ENCODE measurements around the gene FEZF2. TPM values are rescaled to one million over a fixed set of nuclear protein-coding genes. Genes with fewer than 3 reads are reported as not detected.

FEZF2 gene
- not detected for total RNA-seq

DNA sequence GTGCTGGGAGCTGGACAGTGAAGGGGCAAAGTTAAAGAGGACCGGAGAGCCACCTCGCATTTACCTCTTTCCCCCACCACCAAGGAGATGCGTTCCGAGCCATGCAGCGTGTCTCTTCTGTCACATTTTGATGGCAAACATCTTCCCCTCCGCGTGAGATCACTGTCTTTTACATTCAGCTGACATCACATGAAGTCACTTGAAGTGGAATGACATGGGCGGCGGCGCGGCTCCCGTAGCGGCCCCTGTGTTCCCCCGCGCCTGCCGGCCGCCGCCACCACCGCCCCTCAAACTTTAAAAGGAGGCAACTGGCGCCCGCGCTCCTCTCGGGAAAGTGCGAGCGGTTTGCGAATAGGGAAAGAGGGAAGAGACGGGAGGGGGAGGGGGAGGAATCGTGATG is at the start of gene FEZF2:
TSS of gene FEZF2 (minus strand) at position 336 of the 400 bp plus-strand sequence. CDS start 682 bp downstream, outside the sequence.
- no peak for ATAC-seq

DNA sequence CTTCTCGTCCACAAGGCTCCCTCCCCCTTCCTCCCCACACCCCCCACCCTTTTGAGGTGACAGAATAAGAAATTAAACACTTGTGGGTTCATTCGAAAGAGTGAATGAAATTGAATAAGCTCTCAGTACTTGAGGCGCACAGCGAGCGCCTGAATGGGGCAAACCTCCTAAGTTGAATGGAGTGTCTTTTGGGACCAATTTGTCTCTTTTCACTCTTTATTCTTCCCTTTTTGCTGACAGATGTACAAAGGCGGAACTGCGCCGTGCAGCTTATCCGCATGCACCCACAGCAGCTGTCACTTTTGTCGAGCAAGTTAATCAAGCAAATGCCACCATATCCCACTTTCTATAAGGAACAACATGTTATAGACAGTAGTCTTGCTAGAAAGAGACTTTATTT is 47.9 kb upstream of the FEZF2 start:
- ATAC-seq, result no peak

DNA sequence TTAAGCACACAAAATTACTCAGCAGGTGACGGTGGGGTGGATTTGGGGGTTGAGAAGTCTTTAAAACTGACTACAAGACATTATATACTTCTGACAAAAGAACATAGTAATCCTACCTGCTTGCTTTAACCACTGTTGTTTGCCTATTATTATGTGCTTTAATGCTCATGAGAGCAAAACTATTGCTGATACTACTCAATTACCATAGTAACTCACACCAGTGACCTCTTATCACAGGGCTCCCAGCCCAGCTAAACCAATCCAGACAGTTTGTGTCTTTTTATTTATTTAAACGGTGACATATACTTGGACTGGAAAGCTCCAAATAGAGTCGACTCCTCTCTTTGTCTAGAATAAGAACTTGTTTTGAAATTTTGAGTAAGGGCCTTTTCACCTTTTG is 42.8 kb upstream of the FEZF2 start:
- no peak for ATAC-seq

DNA sequence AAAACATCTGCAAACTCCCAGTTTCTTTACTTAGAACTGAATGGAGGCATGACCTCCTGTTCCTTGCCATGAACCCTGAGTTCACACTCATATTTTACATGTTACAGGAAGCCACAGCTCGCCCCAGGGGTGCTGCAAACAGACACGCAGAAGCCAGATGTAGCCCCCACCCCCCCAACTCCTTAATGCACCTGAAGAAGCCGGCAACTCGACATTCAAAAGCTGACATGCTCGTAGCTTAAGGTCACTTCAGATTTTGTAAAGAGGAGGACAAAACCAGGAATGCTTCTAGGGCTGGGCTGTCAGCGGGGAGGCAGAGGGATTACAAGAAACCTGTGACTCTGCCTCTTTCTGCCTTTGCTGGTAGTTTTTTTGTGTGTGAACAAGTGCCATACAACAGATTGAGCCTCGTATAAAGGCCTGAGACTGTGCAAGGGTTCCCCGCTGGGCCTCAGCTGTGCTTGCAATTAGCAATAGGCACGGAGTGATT is 42.0 kb upstream of the FEZF2 start:
- ATAC-seq, result no peak

DNA sequence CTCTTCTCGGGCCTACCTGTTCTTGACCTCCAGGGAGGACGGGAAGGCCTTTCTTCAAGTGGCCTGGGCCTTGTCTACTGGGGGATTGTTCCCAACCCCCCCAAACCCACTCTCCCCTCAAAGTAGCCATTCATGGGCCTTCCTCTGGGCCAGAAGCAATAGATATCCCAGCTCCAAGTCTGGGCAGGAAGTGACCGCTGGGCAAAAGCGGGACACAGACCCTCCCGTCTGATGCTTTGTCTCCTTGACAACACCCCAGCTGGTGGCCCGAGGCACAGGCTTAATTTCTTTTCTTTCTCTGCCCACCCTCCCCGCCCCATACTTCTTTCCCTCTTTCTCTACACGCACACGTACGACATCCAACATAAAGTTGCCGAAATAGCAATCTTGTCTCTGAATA is 41.4 kb upstream of the FEZF2 start:
- ATAC-seq, result no peak

DNA sequence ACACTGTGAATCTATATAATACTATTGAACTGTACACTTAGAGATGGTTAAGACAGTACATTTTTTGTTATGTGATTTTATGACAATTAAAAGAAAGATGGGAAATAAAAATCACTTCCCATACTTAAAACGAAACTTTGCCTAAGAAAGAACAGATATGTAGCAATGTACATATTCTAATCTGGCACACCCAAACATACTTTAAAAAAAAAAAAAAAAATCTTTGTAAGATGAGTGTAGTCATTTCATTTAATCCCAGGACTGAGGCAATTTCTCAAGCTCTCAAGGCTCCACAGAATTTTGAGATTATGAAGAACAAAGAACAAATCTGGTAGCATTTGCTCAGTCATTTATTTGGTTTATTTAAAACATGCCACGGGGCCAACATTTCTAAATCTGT is 40.3 kb upstream of the FEZF2 start:
- no peak for ATAC-seq

DNA sequence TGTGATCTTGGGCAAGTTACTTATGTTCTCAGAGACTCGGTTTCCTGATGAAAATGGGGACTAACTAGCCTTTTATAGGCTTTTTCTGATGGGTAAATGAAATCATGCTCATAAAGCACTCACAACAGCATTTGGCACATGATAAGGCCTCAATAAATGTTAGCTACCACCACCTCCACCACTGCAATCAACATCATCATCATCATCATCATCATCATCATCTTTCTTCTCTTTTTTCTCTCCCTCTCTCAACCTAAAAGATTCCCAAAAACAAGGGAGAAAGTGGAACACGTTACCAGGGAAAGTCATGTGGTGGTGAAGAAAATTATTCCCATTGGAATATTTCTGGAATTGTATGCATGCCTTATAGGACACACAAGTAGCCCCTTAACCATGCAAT is 33.6 kb upstream of the FEZF2 start:
- no peak for ATAC-seq

DNA sequence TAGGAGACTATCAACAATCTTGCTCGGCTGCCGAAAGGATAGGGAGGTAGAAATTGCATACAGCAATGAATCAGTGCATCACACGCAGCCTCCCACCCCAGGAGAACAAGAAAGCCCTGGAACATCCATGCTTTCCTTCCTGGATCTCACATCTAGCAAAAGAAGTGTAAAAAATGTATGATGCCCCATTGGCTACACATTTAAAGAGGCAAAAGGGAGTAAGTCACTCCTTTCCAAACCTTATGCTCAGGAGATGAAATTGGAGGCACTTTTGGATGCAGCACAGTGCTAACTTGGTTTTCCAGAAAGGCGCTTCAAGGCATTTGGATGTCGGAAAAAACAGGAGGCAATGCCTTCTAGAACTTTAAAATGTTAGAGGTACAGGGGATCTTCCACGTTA is 32.2 kb upstream of the FEZF2 start:
- no peak for ATAC-seq

DNA sequence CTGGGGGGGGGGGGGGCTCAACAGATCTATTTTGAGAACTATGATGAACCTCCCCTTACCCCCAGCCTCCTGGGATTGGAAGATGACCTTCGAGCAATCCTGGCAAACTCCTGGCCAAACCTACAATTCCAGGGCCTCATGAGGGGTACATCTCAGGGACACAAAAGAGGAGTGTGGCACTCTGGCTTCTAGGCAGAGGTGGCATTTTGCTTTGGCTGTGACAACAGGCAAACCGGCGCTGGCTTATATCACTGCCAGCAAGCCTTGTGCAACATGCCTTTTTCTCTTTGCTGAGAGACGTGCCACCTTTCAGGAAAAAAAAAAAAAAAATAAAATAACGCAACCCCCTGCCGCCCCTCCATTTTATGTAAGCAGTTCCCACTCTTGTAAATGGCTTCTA is 31.8 kb upstream of the FEZF2 start:
- ATAC-seq, result no peak

DNA sequence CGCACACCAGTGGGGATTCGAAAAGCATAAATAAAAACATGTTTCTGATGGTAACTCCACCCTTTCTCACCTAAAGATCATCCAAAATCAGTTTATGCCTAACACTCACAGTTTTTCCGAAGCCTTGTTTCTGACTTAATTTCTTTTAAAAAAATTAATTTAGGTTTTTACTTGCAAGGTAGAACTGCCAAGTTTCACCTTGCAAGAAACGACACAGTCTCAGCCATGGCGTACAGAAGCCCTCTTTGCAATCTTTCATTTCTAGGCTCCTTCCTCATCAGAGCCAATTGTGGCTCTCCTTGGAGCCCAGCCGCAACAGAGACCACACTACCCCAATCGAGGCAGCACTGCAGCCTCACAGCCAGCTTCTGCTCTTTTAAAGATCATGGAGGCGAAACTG is 31.0 kb upstream of the FEZF2 start:
- no peak for ATAC-seq

DNA sequence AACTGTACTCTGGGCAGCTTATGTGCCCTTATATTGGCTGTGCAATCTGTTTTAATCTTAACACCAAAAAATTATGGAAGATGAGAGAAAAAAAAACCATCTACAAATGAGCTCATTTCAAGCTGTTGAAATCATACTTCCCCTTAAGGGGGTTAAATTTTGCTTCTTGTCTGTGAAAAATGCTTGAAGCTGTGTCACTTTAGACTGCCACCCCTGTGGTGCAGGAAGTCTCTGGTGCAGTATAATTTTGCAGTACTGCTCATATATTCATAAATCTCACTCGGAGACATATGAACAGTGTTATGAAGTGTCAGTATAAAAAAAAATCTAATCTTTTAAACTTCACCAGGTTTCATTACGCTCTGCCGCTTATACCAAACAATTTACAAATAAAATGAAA is 30.4 kb upstream of the FEZF2 start:
- ATAC-seq, result no peak

DNA sequence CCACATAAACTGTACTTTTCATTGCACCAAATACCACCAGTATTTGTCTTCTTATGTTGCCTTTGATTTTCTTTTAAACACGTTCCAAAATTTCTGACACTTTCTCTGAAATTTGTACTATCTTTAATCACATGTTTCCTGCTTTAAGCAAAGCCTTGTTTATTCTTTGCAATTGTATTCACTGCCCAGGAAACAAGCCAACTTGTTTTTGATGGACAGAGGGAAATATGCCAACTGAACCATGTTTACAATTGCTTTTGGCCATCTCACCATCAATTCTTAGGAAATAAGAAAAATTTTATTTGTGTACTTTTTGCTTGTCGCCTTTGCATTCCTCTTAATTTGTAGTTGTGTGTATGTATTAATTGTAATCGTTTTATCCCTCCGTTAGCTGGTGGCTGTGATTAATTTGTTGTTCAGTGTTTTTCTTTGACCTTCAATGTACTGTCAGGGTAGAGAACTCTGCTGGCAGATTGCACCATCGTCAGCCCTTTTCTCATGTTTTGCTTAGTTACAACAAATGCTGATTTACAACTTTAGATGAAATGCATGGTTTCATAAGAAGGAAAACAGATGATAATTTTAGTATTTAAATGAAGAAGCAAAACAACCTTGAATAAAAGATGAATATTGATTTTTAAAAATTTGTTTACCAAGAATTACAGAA is 19.4 kb upstream of the FEZF2 start:
- no peak for ATAC-seq

DNA sequence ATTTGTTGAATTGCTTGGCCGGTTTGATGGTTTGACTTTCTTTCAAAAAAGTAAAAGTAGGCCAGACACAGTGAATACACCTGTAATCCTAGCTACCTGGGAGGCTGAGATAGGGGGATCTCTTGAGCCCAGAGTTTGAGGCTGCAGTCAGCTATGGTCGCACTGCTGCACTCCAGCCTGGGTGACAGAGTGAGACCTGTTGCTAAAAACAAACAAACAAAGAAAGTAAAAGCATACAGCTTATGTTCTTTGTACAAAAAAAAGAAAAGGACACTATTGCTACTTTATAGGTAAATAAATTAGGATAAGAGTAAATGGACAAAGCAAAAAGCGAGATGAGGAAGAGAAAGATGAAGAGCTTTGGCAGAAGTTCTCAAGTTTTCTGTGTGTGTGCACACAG is 13.9 kb upstream of the FEZF2 start:
- no peak for ATAC-seq

DNA sequence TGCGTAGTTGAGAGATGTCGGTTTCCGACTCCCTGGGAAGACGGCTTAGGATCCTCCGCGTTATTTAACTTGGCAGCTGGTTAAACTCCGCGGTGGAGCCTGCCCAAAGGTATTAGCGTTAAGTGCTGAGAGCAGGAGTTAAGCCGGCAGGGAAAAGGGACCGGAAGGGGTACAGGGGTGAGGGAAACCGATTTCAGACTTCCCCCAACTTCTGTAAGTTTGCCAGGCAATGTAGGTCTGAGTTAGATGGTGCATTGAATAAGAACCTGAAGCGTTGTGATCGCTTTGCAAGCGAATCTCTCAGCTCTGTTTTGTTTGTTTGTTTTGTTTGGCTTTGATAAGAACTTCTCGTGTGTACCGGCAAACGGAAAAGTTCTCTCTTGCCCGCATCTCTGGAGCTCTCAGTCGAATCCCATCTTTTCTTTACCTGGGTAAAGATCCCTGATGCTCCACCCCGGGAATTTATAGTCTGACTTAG is 6.0 kb upstream of the FEZF2 start:
- ATAC-seq, result no peak

DNA sequence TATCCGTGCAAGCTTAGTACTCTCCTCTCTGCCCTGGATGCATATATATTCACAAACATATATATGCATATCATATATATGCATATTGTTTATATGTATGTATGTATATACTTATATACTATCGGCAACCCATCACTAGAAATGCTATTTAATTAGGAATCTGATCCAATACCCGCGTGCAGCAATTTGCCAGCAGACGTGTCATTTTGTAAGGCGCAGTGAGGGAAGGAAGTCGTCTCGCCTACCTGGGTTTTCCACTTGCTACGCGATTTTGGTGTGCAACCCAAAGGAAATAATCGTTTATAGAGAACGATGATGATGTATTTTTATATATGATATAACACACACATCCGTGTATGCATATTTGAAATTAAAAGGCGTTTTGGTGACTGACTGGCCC is 5.6 kb upstream of the FEZF2 start:
- no peak for ATAC-seq

DNA sequence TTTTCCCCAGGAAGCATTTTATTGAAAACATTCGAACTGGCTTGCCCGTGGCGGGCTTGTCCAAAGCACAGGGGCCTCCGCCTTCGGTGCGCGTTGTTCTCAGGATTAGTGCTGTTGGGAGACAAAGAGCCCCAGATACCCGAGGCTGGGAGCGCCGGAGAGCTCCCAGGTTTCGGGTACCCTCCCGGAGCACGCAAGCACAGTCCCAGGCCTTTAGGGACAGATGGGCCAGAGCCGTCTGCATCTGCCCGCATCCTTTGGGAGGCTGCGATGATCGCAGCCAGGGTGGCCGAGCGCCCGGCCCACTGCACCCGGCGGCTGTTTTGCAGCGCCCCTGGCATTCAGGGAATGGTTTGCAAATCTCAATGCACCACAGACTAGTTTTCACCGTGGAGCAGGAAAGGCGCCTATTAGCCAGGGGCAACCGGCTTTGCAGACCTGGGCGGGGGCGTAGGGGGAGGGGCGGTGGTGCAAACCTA is 5.0 kb upstream of the FEZF2 start:
- ATAC-seq, result no peak

DNA sequence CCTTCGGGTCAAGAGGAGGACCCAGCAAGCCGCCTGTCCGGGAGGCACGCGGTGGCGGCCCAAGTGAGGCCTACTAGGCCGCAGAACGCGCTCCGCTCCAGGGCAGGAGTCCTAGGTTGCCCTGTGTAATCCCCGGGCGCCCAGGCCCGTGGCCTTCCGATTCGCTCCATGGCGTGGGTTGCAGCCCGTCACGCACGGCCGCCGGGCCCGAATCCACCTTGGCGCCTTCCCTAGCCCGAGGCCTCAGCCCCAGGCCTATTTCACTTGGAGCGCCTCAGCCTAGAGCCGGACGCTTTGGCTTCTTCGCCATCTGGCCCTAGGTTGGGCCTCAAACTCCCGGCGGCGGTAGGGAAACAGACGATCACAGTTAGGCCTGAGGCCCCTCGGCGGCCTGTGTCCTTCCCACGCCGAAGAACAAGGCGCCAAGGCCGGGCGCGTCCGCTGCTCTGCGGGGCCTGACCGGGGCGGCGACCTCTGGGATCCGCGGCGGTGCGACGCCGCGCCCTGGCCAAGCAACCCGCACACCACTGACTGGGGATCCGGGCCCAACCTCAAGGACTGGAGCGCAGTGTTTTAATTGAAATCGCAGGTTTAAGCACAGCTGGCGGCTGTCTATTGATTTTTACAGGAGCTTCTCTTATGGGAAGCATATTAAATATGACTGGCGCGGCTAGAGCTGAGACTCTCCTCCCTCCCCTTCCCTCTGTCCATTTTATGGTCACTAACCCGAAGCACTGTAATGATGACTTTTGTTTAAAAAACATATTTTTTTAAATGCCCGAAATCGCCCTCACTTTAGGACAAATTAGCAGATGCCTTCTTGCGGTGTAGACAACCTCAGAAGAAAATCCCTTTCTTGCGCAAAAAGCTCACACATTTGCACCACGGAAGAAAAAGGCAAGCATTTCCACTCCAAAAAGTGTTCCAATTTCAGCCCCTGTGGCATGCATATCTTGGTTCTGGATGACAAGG is 3.8 kb upstream of the FEZF2 start:
- no peak for ATAC-seq

DNA sequence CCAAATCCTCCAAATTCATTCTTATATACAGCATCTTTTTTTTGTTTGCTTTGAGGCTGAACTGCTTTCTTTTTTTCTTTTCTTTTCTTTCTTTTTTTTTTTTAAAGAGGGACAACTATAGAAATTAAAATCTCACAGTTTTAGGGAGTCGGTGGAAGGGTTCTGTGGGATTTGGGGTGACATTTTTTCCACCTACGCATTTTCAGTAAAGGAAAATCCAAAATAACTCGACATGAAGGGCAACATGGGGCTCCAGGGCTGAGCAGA is 3.0 kb upstream of the FEZF2 start:
- no peak for ATAC-seq

DNA sequence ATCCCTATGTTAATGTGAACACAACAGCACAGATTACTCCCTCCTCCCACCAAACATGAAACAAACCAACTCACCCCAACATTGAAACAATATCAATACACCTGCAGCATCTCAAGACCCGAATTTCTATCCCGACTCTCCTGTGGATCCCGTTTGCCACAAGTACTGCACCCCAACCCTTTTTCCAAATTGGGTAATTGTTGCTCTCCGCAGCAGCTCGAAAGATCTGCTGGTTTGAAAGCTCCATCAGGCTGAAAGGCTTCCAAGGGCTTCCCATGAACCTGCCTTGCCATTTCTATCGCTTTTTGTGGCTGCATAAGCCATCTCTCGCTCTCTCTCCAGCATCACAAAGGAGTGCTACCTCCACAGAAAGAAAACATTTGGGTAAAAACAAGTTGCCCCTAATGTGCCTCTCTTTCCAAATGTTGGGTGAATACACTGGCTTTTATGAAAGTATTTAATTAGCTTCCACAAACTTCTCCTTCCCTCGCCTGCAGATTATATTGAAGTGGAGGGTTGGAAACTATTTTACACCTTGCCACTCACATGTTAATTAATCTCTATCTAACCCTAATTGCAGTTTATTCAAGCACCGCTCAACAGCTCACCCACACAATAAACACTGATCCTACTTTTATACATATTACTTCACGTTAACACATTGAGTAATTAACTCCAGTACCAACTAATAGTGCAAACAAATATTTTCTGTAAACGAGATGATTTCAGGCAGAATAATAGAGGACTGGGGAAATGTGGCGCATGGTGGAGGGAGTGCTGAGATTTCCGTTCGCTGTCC is 2.5 kb upstream of the FEZF2 start:
- ATAC-seq, result no peak

DNA sequence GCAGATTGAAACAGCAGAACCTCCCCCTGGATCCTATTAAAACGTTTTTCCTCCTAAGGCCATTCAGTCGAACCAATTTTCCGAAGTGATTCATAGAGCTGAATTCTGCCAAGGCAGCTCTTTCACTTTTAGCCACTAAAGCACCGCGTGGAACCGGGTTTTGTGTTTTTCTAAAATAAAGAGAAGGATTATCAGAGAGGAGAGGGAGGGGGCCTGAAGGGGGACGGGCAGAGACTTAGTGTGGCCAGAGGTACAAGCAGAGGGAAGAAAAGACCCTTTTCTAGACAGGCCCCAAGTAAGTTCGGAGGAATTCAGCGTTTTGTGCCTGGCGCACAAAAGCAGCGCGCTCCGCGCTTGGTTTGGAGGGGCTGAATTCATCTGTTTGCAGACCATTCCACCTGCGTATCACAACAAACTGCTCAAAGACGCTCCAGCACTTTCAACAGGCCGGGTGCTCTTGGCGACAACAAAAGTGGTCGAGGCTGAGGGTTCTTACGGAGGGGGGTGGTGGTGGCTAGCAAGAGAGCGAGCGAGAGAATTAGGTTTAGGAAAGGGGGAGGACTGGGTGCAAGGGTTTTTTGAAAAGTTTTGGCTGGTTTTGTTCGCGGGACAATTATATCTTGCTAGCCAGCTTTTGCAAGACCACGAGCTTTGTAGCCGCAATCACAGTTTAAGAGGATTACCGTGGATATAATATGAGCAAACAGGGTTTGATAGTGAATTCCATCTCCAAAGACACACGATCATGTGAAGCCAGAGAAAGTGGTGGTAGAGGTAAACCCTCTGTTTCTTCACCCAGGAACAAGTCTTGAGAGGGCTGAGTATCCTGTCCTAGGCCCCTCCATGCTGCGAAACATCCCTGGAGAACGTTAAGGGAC is 1.2 kb upstream of the FEZF2 start:
- no peak for ATAC-seq

DNA sequence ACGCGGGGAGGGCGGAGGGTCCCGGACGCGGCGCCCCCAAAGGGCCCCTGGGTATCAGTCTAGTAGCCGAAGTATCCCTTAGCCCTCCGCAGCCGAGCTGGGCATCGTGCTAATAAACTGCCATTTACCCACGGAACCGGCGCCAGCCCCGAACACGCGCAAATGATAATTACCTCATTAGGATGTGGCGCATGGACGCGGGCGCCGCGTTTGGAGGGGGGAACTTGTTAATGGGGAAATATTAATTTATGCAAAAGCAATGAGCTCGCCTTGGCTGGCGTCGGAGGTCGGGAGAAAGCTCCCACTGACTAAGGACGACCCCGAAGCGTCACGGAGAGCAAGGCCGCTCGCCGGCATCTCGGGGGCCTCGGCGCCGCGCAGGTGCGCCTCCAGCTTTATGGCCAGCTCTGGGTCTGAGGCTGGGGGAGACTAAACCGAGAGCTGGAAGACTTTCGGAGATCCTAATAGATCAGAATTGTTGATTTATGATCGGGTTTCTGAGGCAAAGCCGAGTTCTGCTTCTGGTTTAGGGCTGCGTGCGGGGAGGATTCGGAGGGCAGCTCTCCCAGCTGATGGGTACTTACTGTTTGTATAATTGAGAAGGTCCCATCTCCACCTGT is 474 bp upstream of the FEZF2 start:
- ATAC-seq, result no peak

DNA sequence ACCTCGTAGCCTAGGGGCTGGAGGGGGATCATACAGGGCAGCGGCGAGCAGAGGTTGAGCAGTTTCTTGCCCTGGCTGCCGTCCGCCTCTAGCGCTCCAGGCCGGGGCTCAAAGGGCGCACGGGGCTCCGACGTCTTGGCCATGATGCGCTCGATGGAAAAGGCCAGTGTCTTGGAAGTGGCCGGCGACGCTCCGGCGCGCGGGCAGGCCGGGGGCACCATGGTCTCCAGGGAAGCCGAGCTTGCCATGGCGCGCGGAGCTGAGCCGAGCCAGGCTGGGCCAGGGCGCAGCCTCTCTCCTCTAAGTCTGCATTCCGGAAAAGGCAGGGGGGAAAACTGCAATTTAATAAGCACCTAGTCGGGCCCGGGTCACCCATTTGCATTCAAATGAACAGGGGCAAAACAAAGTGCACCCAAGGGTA is 719 bp downstream of the FEZF2 start:
- no peak for ATAC-seq
